PC-3 (cell line): ENCODE measurements around the gene RPL12.

Experiments
- CTCF ChIP-seq: fragments of 300-600 bp; sonication (generic); conservative IDR thresholded peaks from 2 replicates; pipeline ENCODE4 v1.5.1; 2017; ENCODE audit warnings: antibody characterized with exemption, low read depth, mild to moderate bottlenecking, low read length
- EZH2phosphoT487 ChIP-seq: fragments of 300-600 bp; sonication (generic); IDR thresholded peaks from 2 replicates; pipeline ENCODE4 v1.6.1; 2018; ENCODE audit warnings: mild to moderate bottlenecking, antibody characterized with exemption, low read length, borderline replicate concordance

DNA sequence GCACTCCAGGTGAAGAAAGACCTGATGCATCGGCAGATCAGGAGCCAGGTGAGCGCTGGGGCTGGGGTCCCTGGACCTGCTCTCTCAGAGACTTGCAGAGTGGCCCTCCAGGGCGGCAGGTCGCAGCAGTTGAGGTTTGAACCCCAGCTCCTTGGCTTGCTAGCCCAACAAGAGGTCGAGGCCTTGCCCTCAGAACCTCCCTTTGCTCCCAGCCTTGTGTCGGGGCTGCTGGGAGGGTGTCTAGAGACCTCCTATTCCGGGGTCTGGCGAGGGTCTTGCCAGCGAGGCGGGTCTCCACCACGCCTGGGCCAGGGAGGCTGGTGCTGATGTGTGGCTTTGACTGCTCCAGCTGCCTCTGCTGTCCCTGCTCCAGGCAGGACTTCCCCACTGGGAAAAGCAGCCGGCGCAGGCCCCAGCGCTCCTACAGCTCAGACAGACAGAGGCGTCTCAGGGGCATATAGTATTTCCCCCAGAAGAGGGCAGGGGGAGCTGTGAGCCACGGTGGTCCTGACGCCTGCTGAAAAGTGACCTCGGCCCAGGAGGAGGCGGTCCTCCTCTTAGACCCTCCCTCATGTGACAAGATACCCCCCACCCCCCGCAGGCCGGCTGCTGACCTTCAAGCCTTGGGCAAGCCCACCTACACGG lies 38.4 kb upstream of the RPL12 start:
- TF ChIP-seq CTCF = no peak
- no peak for TF ChIP-seq EZH2phosphoT487
